NCI-H524 treated with DMSO at 0.1 percent for 48 hours (cell line): ENCODE measurements around the gene RNF213.
"Not testable (repeated sequence)": the region's sequence is repeated elsewhere in the genome, so short reads cannot be mapped to it uniquely, and the experiment has no call there.

Experiments
- DNase-seq: peaks from one replicate; lab custom pipeline; 2025; lab: John Stamatoyannopoulos, UW

The RNF213 gene

GRCh38 chr17:80394629-80395216 is 134.1 kb downstream of the RNF213 start:
- no peak for DNase-seq

GRCh38 chr17:80395402-80396151 is 134.9 kb downstream of the RNF213 start:
- DNase-seq = no peak

GRCh38 chr17:80396157-80397033 is 135.7 kb downstream of the RNF213 start:
- DNase-seq = no peak

GRCh38 chr17:80397034-80397387 is 136.4 kb downstream of the RNF213 start:
- DNase-seq = no peak

GRCh38 chr17:80397686-80398085 is 137.0 kb downstream of the RNF213 start:
- DNase-seq = no peak

GRCh38 chr17:80401086-80401485 is 140.4 kb downstream of the RNF213 start:
- DNase-seq = not testable (repeated sequence)

- DNase-seq = not testable (repeated sequence)
These were observed 141.4 kb downstream of the RNF213 start for GRCh38 chr17:80402102-80402501.

GRCh38 chr17:80402959-80403358 is 142.3 kb downstream of the RNF213 start:
- DNase-seq = no peak

GRCh38 chr17:80406146-80406545 is 145.5 kb downstream of the RNF213 start:
- DNase-seq = no peak

GRCh38 chr17:80407917-80408316 is 147.3 kb downstream of the RNF213 start:
- DNase-seq = not testable (repeated sequence)

GRCh38 chr17:80408872-80409271 is 148.2 kb downstream of the RNF213 start:
- DNase-seq = no peak

GRCh38 chr17:80409626-80410025 is 149.0 kb downstream of the RNF213 start:
- DNase-seq = no peak

- DNase-seq = not testable (repeated sequence)
These were observed 149.9 kb downstream of the RNF213 start for GRCh38 chr17:80410441-80411087.

- no peak for DNase-seq
These were observed 153.3 kb downstream of the RNF213 start for GRCh38 chr17:80413771-80414507.

GRCh38 chr17:80414508-80414802 is 153.8 kb downstream of the RNF213 start:
- DNase-seq = no peak

- DNase-seq = peak; percentile 82
These were observed 154.4 kb downstream of the RNF213 start, which contains the start of gene ENDOV for GRCh38 chr17:80414803-80415625. ENDOV (plus strand) TSS chr17:80415167; CDS start chr17:80415195, 28 bp downstream.

GRCh38 chr17:80415626-80416137 is 155.0 kb downstream of the RNF213 start:
- DNase-seq = no peak

GRCh38 chr17:80416260-80416939 is 155.7 kb downstream of the RNF213 start:
- DNase-seq = no peak

GRCh38 chr17:80416940-80417293 is 156.3 kb downstream of the RNF213 start:
- no peak for DNase-seq

- no peak for DNase-seq
These were observed 157.9 kb downstream of the RNF213 start for GRCh38 chr17:80418589-80418988.
